Memory B cell (primary cell): Measurements from ENCODE around the gene ABCC2.
"Not testable (repeated sequence)": the region's sequence is repeated elsewhere in the genome, so short reads cannot be mapped to it uniquely, and the experiment has no call there.

Source experiments
- ATAC-seq: fragments of 150-1000 bp; cut with Tn5 transposase; 2 replicates; pipeline ENCODE4 v1.10.0; 2021; ENCODE audit warnings: low read depth, mild to moderate bottlenecking, moderate library complexity
- DNase-seq, 2 donors: peaks; one replicate each; pipeline ENCODE4 v3.0.0; 2022; ENCODE audit warnings: low spot score in 2 of 2
- H3K27ac Mint-ChIP-seq: one replicate; pipeline ENCODE4 v1.8.0; 2022; ENCODE audit warnings: mild to moderate bottlenecking, moderate library complexity, mixed read lengths
- H3K27me3 Mint-ChIP-seq: one replicate; pipeline ENCODE4 v1.8.0; 2022; ENCODE audit warnings: mixed read lengths
- H3K36me3 Mint-ChIP-seq: one replicate; pipeline ENCODE4 v1.8.0; 2022; ENCODE audit warnings: mild to moderate bottlenecking, mixed read lengths
- H3K4me1 Mint-ChIP-seq: one replicate; pipeline ENCODE4 v1.8.0; 2022; ENCODE audit warnings: mixed read lengths
- H3K4me3 Mint-ChIP-seq: one replicate; pipeline ENCODE4 v1.8.0; 2022; ENCODE audit warnings: mild to moderate bottlenecking, moderate library complexity, mixed read lengths
- H3K9me3 Mint-ChIP-seq: one replicate; pipeline ENCODE4 v1.8.0; 2022; ENCODE audit warnings: mixed read lengths

Gene ABCC2

DNA sequence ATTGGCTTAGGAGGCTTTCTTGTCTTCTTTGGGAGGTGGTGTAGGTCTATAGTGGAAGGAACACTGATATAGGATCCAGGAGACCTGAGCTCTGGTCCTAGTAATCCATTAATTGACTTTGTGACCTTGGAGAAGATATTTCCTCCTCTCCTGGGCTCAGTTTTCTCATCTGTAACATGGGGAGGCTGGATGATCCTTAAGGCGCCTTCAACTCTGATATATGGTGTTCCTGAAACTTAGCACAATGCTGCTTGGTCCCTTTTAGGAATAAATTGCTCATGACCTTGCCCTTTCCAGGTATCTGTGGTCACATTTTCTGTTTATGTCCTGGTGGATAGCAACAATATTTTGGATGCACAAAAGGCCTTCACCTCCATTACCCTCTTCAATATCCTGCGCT is 25.3 kb downstream of the ABCC2 start:
- peaks cover 13% of the 10 kb centered on the region for H3K36me3 Mint-ChIP-seq
- no peaks in the 10 kb centered on the region for H3K27me3 Mint-ChIP-seq
- H3K4me1 Mint-ChIP-seq = no peaks in the 10 kb centered on the region
- no peak for DNase-seq
- H3K27ac Mint-ChIP-seq = no peak overlapping the region
- H3K4me3 Mint-ChIP-seq = no peak overlapping the region
- H3K9me3 Mint-ChIP-seq = no peaks in the 10 kb centered on the region
- no peak for ATAC-seq

GRCh38 chr10:99808270-99808669 is 25.8 kb downstream of the ABCC2 start:
- DNase-seq = no peak
- ATAC-seq = no peak
- peaks cover 13% of the 10 kb centered on the region for H3K36me3 Mint-ChIP-seq
- no peak overlapping the region for H3K27ac Mint-ChIP-seq
- no peaks in the 10 kb centered on the region for H3K4me1 Mint-ChIP-seq
- no peak overlapping the region for H3K4me3 Mint-ChIP-seq
- H3K27me3 Mint-ChIP-seq = no peaks in the 10 kb centered on the region
- H3K9me3 Mint-ChIP-seq = no peaks in the 10 kb centered on the region

DNA sequence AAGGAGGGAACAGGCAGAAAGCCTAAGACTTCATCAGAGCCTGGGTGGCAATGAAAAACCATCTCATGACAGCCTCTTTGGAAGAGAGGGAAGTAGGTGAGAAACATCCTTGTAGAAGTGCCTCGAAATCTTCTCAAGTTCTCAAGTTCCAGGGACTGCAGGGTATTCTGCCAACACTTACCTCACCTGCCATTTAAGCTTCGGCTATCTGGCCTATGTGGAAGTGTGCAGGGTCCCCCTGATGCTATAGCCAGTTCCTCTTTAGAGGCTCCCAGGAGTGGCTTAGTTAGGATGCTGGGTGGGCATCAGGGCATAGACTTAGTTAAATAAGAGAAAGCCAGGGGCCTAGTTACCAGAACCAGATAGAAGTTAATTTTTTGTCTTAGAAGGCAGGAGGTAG is 27.0 kb downstream of the ABCC2 start:
- Mint-ChIP-seq H3K4me1 (no peaks in the 10 kb centered on the region), H3K9me3 (no peaks in the 10 kb centered on the region), H3K27ac (no peak overlapping the region), H3K36me3 (peaks cover 9% of the 10 kb centered on the region), H3K4me3 (no peak overlapping the region), H3K27me3 (no peaks in the 10 kb centered on the region)
- no peak for DNase-seq
- ATAC-seq = no peak

DNA sequence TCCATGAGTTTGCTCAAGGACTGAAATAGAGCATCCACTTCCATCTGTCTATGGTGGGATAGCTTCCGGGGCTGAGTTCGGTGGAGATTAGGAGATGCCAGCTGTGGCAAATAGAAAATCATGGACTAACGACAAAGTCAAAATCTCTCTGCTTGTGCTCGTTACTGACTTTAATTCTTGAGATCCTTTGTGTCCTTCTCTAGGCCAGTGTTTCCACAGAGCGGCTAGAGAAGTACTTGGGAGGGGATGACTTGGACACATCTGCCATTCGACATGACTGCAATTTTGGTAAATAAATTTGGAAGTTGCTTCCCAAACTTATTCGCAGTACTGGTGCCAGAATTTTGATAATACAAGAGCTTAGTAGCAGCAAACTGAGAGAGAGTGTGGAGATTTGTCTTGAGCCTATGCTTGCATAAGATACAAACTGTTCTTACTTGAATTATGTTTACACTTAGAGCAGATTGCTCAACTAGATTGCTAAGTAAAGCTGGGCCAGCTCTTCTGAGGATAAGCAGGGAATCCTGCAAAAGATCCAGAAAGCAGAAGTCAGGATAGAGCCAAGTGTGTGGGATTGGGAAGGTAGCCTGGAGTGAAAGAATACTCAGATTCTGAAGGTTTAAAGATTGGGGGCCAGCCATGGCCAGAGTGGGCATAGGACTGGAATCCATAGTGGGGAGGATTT is 27.6 kb downstream of the ABCC2 start:
- Mint-ChIP-seq H3K4me1 (no peaks in the 10 kb centered on the region), H3K27me3 (no peaks in the 10 kb centered on the region), H3K9me3 (no peaks in the 10 kb centered on the region), H3K36me3 (peaks cover 6% of the 10 kb centered on the region), H3K27ac (no peak overlapping the region), H3K4me3 (no peak overlapping the region)
- DNase-seq (no peak), ATAC-seq (no peak)

GRCh38 chr10:99812177-99812576 is 29.7 kb downstream of the ABCC2 start:
- DNase-seq (no peak), ATAC-seq (no peak)
- no peaks in the 10 kb centered on the region for H3K9me3 Mint-ChIP-seq
- no peaks in the 10 kb centered on the region for H3K4me1 Mint-ChIP-seq
- no peaks in the 10 kb centered on the region for H3K27me3 Mint-ChIP-seq
- H3K4me3 Mint-ChIP-seq = no peak overlapping the region
- H3K36me3 Mint-ChIP-seq = peaks cover 7% of the 10 kb centered on the region
- no peak overlapping the region for H3K27ac Mint-ChIP-seq

DNA sequence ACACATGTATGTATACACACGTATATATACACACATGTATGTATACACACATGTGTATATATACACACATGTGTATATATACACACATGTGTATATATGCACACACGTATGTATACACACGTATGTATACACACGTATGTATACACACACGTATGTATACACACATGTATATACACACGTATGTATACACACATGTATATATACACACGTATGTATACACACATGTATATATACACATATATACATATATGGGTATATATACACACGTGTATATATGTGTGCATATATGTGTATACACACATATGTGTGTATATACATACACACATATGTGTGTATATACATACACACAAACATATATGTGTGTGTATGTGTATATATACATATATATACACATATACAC is 31.7 kb downstream of the ABCC2 start:
- no peaks in the 10 kb centered on the region for H3K9me3 Mint-ChIP-seq
- ATAC-seq (no peak), DNase-seq (no peak)
- peaks cover 8% of the 10 kb centered on the region for H3K36me3 Mint-ChIP-seq
- H3K27me3 Mint-ChIP-seq = no peaks in the 10 kb centered on the region
- no peaks in the 10 kb centered on the region for H3K4me1 Mint-ChIP-seq
- no peak overlapping the region for H3K27ac Mint-ChIP-seq
- no peak overlapping the region for H3K4me3 Mint-ChIP-seq

DNA sequence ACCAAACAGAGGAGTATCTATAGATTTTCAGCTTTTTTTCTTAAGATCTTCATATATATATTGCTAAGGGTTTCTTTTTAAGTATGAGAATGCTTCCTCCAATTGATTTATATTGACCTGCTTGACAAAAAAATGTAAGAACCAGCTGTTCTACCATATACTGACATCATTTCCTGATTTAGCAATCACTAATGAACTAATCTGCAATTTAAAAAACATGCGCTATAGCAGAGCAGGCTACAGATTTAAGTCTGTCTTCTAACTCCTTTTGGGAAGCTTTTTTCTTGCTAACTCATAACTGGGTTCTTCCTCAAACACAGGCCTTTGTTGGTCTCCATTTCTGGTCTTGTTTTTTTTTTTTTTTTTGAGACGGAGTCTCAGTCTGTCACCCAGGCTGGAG is 33.2 kb downstream of the ABCC2 start:
- H3K4me1 Mint-ChIP-seq = no peaks in the 10 kb centered on the region
- no peak overlapping the region for H3K4me3 Mint-ChIP-seq
- no peak for DNase-seq
- no peaks in the 10 kb centered on the region for H3K9me3 Mint-ChIP-seq
- H3K27ac Mint-ChIP-seq = no peak overlapping the region
- no peak for ATAC-seq
- peaks cover 10% of the 10 kb centered on the region for H3K36me3 Mint-ChIP-seq
- no peaks in the 10 kb centered on the region for H3K27me3 Mint-ChIP-seq

GRCh38 chr10:99827936-99828335 is 45.5 kb downstream of the ABCC2 start:
- peaks cover 1% of the 10 kb centered on the region for H3K9me3 Mint-ChIP-seq
- no peaks in the 10 kb centered on the region for H3K4me1 Mint-ChIP-seq
- H3K4me3 Mint-ChIP-seq = no peak overlapping the region
- H3K36me3 Mint-ChIP-seq = peaks cover 16% of the 10 kb centered on the region
- H3K27ac Mint-ChIP-seq = no peak overlapping the region
- DNase-seq (no peak), ATAC-seq (no peak)
- H3K27me3 Mint-ChIP-seq = no peaks in the 10 kb centered on the region

DNA sequence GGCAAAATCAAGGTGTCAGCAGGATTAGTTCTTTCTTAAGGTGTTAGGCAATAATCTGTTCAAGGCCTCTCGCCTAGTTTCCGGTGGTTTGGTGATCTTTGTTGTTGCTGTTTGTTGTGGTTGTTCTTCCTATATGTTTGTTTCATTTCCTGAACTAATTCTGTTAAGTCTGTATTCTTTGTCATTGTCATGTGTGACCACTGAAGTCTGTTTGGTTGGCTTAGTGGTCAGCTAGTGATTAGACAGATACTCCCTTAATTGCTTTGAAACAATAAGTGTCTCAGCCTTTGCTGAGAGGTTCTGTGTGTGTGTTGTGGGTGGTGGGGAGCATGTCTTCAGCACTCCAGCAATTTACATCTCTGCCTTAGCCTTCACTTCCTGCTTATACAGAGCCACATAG is 46.0 kb downstream of the ABCC2 start:
- peaks cover 16% of the 10 kb centered on the region for H3K36me3 Mint-ChIP-seq
- no peaks in the 10 kb centered on the region for H3K27me3 Mint-ChIP-seq
- peaks cover 1% of the 10 kb centered on the region for H3K9me3 Mint-ChIP-seq
- H3K4me3 Mint-ChIP-seq = no peak overlapping the region
- no peak for DNase-seq
- H3K4me1 Mint-ChIP-seq = no peaks in the 10 kb centered on the region
- no peak for ATAC-seq
- H3K27ac Mint-ChIP-seq = no peak overlapping the region

DNA sequence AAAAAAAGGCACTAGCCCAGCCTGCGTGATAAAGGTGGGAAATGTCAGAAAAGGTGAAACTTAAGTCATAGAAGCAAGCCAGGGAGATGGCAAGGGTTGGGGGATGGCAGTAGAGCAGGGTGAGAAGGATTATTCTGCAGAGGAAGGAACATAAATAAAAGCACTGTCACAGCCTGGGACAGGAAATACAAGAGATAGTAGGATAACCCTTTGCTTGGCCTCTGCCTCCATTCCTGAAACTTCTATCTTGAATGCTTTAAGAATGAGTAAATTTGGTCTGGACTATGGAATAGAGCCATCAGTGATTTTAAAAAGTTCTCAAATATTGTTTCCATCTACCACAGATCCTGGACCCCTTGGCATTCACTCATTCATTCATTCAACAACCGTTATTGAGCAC is 50.0 kb downstream of the ABCC2 start:
- DNase-seq = no peak

GRCh38 chr10:99834410-99834809 is 52.0 kb downstream of the ABCC2 start:
- H3K27me3 Mint-ChIP-seq = no peaks in the 10 kb centered on the region
- ATAC-seq = no peak
- no peak overlapping the region for H3K27ac Mint-ChIP-seq

More for the DNA sequence above, 50.0 kb downstream of the ABCC2 start:
- peaks cover 1% of the 10 kb centered on the region for H3K9me3 Mint-ChIP-seq
- H3K27me3 Mint-ChIP-seq = no peaks in the 10 kb centered on the region
- no peak overlapping the region for H3K27ac Mint-ChIP-seq
- H3K4me1 Mint-ChIP-seq = no peaks in the 10 kb centered on the region
- no peak for ATAC-seq
- peaks cover 19% of the 10 kb centered on the region for H3K36me3 Mint-ChIP-seq
- H3K4me3 Mint-ChIP-seq = no peak overlapping the region

DNA sequence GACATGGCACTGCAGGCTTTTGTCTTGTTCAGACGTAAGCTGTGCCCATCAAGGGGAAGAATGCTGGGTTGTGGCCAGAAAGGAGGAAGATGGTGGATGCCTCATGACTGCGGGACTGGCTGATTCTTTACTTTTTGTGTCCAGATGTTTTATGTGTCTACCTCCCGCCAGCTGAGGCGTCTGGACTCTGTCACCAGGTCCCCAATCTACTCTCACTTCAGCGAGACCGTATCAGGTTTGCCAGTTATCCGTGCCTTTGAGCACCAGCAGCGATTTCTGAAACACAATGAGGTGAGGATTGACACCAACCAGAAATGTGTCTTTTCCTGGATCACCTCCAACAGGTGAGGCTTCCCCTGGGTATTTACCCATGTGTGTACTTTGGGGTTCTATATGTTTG is 53.5 kb downstream of the ABCC2 start:
- Mint-ChIP-seq H3K27ac (no peak overlapping the region), H3K4me3 (no peak overlapping the region), H3K27me3 (no peaks in the 10 kb centered on the region), H3K9me3 (no peaks in the 10 kb centered on the region), H3K4me1 (no peaks in the 10 kb centered on the region), H3K36me3 (peaks cover 4% of the 10 kb centered on the region)
- ATAC-seq (no peak), DNase-seq (no peak)

More at GRCh38 chr10:99834410-99834809, 52.0 kb downstream of the ABCC2 start:
- DNase-seq = no peak
- Mint-ChIP-seq H3K36me3 (peaks cover 11% of the 10 kb centered on the region), H3K4me1 (no peaks in the 10 kb centered on the region), H3K4me3 (no peak overlapping the region), H3K9me3 (no peaks in the 10 kb centered on the region)

- H3K4me1 Mint-ChIP-seq = no peaks in the 10 kb centered on the region
- no peaks in the 10 kb centered on the region for H3K27me3 Mint-ChIP-seq
- no peak overlapping the region for H3K4me3 Mint-ChIP-seq
- H3K36me3 Mint-ChIP-seq = peaks cover 4% of the 10 kb centered on the region
- no peak overlapping the region for H3K27ac Mint-ChIP-seq
- ATAC-seq (no peak), DNase-seq (no peak)
- H3K9me3 Mint-ChIP-seq = no peaks in the 10 kb centered on the region
Measured at GRCh38 chr10:99836711-99837110, 54.3 kb downstream of the ABCC2 start.

DNA sequence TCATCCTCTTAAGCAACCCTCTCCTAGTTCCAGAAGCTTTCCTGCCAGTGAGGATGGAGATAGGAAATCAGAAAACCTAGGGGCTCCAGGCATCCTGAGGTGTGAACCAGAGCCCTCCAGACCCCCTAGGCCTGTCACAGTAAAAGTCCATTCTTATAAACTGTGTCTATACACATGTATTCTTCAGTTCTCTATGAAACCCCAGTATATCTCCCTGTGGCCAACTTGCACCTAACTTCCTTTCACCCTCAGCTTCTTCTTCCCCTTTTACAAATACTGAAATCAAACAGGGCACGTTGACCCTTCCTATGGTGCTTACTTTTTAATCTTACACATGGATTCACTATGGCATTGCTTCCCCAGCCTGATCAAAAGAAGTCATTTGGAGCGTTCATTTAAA is 58.4 kb downstream of the ABCC2 start:
- H3K4me3 Mint-ChIP-seq, H3K36me3 Mint-ChIP-seq, ATAC-seq, H3K27ac Mint-ChIP-seq, H3K27me3 Mint-ChIP-seq, H3K9me3 Mint-ChIP-seq, H3K4me1 Mint-ChIP-seq, DNase-seq: not testable (repeated sequence)

- no peaks in the 10 kb centered on the region for H3K27me3 Mint-ChIP-seq
- ATAC-seq = no peak
- H3K36me3 Mint-ChIP-seq = peaks cover 2% of the 10 kb centered on the region
- no peak overlapping the region for H3K4me3 Mint-ChIP-seq
- H3K9me3 Mint-ChIP-seq = no peaks in the 10 kb centered on the region
- H3K27ac Mint-ChIP-seq = no peak overlapping the region
- DNase-seq = no peak
- peaks cover 3% of the 10 kb centered on the region for H3K4me1 Mint-ChIP-seq
Measured at GRCh38 chr10:99841746-99842145, 59.3 kb downstream of the ABCC2 start.
